HG03442 (cell line): ENCODE measurements around the gene SUSD2.
"Not testable (repeated sequence)": the region's sequence is repeated elsewhere in the genome, so short reads cannot be mapped to it uniquely, and the experiment has no call there.

Experiments
- ATAC-seq: cut with Tn5 transposase; IDR thresholded peaks from one replicate; pipeline ENCODE4 v1.9.1; 2021; ENCODE audit warnings: mild to moderate bottlenecking, moderate library complexity; ENCODE audit not compliant: unreplicated experiment

The SUSD2 gene

DNA sequence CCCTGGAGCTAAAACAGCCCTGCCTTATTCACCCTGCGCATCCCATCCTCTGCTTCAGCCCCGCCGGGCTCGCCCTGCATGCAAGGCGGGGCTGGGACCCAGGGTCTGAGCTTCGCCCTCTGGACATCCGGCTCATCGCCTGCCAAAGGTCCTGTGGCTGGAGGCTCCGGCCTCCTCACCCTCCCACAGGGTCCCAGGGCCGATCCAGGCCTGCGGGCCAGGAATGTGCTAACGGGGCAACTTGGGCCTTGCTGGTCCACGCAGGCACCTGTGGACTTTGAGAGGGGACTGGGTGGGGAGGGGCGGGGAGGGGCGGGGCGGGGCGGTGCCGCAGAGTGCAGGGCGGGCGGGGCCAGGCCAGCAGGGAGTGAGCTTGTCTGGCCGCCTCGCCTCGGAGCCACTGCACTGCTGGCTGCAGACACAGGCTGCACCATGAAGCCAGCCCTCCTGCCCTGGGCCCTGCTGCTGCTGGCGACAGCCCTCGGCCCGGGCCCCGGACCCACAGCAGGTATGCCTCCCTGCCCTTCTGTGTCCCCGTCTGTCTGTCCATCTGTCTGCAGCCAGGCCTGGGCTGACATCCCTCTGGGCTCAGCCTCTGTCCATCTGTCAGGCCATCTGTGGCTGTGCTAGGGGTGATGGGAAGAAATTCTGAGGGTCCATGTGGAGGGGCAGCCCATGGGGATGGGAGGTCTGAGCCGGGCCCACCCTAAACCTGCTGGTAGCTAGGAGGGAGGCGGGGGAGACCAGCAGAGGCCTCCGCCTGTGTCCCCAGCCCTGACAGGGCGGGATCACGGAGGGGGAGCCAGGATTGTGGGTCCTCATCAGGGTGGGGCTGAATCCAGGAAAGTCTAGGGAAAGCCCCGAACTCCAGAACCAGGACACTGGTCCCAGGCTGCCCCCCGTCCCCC lies at the start of gene SUSD2:
Gene SUSD2, plus strand, starts transcription at position 400 of the 908 bp plus-strand sequence. Its CDS starts 33 bp downstream, at position 433.
- no peak for ATAC-seq

- ATAC-seq, result no peak
Observed at GRCh38 chr22:24133187-24133965, 47.9 kb upstream of the SUSD2 start.

GRCh38 chr22:24134090-24134846 lies 47.0 kb upstream of the SUSD2 start:
- ATAC-seq, result no peak

GRCh38 chr22:24136533-24136932 lies 44.8 kb upstream of the SUSD2 start:
- not testable (repeated sequence) for ATAC-seq

DNA sequence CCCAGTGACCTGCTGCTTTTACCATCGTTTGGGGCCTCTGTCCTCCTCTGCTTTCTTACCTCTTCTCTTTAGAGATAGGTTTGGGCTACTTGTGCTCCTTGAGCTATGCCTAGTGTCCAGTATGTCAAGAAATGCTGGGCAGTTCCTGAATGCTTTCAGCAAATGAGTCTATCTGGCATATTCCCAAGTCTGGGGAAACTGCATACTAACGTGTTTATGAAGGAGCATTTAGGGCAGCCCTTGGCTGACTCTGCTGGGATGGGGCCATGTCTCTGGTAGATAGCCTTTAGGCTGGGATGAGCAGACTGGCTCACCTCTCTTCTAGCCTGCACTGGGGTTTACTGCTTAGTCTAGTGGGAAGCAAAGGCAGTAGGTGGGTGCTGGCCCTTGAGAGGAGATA lies 43.7 kb upstream of the SUSD2 start:
- ATAC-seq, result no peak

- no peak for ATAC-seq
Observed at GRCh38 chr22:24138649-24139420, 42.5 kb upstream of the SUSD2 start.

GRCh38 chr22:24140357-24140756 lies 40.9 kb upstream of the SUSD2 start:
- ATAC-seq, result no peak

DNA sequence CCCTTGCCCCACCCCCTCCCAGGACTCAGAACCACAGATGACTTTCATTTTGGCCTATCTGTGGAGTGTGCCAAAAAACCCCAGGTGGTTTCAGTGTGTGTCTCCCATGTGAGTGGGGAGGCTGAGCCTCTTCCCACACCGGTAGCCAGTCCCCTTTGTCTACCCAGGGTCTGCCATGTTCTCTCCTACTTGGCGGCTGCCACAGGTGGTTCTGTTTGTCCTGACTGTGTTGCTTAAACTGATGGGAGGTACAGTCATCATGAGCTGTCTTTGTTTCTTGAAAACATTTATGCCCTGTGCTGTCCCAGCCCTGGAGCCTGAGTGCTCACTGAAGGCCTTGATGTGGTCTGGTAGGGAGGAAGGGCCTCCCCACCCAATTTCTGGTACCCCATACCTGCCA lies 39.7 kb upstream of the SUSD2 start:
- ATAC-seq, result no peak

DNA sequence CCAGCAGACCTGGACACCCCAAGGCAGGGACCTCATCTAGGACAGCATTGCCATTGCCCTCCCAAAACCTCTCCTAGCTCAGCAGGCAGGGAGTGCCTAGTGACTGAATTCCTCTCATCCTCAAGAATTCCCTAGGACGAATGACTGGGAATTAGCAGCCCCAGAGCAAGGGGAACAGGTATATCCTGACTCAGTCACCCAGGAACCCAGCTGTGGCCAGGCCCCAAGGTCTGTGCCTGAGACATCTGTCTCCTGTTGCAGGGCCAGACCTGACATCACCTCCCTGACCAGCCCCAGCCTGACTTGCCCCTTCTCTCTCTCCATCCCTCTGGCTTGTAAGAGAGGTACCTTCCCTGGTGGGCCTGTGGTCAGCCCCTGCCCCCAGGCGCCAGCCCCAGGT lies 39.0 kb upstream of the SUSD2 start:
- ATAC-seq, result no peak

GRCh38 chr22:24142831-24143230 lies 38.5 kb upstream of the SUSD2 start:
- no peak for ATAC-seq

- no peak for ATAC-seq
Observed at GRCh38 chr22:24144056-24144777, 37.1 kb upstream of the SUSD2 start.

DNA sequence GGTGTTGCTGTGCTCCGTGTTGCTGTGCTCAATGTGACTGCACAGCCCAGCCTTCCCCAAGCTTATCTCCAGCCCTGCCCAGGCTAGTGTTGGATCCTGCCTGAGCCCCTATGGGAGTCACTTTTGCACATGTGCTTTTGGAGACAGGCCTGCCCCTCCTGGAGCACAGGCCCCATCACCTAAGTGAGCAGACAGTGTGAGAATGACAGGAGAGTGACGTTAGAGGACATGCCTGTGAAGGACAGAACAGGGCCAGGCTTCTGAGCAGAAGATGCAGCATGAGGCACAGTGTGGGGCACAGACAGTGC lies 36.6 kb upstream of the SUSD2 start:
- ATAC-seq, result no peak

GRCh38 chr22:24145446-24146193 lies 35.7 kb upstream of the SUSD2 start:
- ATAC-seq, result no peak

GRCh38 chr22:24146194-24146616 lies 35.1 kb upstream of the SUSD2 start:
- ATAC-seq, result no peak

GRCh38 chr22:24146791-24147353 lies 34.4 kb upstream of the SUSD2 start:
- ATAC-seq, result no peak

DNA sequence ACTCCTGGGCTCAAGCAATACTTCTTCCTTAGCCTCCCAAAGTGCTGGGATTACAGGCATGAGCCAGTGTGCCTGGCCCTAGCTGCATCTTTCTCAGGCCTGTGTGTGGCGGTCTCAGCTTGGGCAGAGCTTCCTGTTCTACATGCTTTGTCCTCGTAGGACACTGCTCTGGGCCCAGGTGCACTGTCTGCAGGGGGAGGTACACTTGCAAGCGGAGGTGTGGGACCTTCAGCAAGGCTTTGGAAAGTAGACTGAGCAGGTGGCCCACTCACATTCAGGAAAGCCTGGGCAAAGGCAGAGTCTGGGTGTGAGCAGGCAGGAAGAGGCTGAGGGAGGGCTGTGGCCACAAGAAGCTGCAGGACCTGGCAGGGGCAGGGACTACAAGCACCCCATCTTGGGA lies 33.6 kb upstream of the SUSD2 start:
- ATAC-seq, result no peak

DNA sequence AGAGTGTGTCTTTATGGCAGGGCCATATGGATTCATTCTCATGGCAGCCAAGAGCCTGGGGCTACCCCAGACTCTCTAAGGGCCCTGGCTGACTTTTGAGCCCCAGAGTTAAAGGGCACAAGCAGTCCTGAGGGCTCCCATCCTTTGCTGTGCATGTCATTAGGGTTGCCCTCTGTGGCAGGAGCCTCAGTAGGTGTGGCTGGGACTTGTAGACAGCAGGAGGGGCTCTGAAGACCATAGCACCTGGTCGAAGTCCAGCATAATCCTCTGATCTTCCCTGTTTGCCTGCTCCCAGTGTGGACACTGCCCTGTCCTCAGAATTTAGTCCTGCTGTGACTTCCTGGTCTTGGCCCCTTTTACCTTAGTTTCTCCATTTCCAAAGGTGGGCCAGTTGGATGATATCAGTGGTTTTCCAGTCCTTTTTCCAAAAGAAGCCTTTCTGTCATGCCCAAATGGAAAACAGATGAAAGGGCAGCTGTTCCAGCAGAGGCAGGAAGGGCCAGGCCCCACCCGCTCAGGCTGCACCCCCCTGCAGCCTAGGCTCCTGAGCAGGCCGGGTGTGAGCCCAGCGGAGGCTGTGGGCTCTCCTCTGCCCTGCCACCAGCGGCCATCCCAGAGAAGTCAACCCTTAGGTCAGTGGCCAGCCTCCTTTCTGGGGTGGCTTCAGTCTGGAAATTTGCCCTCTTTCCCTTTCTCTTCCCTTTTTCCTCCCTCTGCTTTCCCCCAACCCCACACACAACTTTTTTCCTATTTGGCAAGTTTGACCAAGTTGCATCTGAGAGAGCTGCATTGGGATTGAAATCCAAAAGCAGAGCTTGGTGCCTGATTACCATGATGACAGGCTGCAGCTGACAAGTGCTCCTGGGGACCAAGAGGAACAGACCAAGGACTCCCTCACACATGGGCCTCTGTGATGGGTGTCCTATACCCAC lies 32.8 kb upstream of the SUSD2 start:
- no peak for ATAC-seq

- no peak for ATAC-seq
Observed at GRCh38 chr22:24149198-24149590, 32.1 kb upstream of the SUSD2 start.
